HUES48 (cell line): ENCODE results near the gene SDHD.
"Not testable (repeated sequence)": the region's sequence is repeated elsewhere in the genome, so short reads cannot be mapped to it uniquely, and the experiment has no call there.

Experiments
- H3K27ac ChIP-seq: one replicate; pipeline ENCODE4 v1.7.0; 2013; ENCODE audit warnings: low read depth, low read length, inconsistent platforms
- H3K27me3 ChIP-seq: 2 replicates; pipeline ENCODE4 v1.6.1; 2013; ENCODE audit warnings: mild to moderate bottlenecking, low read length; ENCODE audit not compliant: control insufficient read depth, insufficient read depth
- H3K36me3 ChIP-seq: 2 replicates; pipeline ENCODE4 v1.6.1; 2013; ENCODE audit warnings: low read length; ENCODE audit not compliant: control insufficient read depth, insufficient read depth
- H3K4me1 ChIP-seq: 2 replicates; pipeline ENCODE4 v1.6.1; 2013; ENCODE audit warnings: mild to moderate bottlenecking, low read length; ENCODE audit not compliant: control insufficient read depth, insufficient read depth
- H3K4me3 ChIP-seq: 2 replicates; pipeline ENCODE4 v1.5.1; 2013; ENCODE audit warnings: mild to moderate bottlenecking, low read depth, low read length
- H3K9ac ChIP-seq: 2 replicates; pipeline ENCODE4 v1.6.1; 2013; ENCODE audit warnings: mild to moderate bottlenecking, low read depth, low read length, moderate library complexity
- H3K9me3 ChIP-seq: 2 replicates; pipeline ENCODE4 v1.6.1; 2013; ENCODE audit warnings: low read length; ENCODE audit not compliant: control insufficient read depth, insufficient read depth

The SDHD gene

DNA sequence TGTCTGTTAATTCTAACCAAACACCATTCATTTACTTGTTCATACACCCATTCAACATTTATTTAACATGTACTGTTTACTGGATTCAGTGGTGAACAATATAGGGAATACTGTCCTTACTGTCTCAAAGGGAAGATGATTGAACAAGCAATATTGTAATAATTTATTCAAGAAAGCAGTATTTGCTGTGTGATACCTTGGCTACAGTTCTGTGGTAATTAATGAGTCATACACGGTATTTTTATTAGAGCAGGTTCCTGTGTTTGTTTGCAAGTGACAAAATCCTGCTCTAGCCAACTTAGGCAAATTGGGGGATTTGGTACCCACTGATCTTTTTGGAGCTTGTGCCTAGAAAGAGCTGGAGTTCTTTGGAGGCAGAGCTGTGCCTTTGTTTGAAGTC, 28.6 kb upstream of the SDHD start:
- Histone ChIP-seq H3K36me3 (peaks cover 87% of the 10 kb centered on the region), H3K4me1 (no peaks in the 10 kb centered on the region), H3K27ac (no peak overlapping the region)

DNA sequence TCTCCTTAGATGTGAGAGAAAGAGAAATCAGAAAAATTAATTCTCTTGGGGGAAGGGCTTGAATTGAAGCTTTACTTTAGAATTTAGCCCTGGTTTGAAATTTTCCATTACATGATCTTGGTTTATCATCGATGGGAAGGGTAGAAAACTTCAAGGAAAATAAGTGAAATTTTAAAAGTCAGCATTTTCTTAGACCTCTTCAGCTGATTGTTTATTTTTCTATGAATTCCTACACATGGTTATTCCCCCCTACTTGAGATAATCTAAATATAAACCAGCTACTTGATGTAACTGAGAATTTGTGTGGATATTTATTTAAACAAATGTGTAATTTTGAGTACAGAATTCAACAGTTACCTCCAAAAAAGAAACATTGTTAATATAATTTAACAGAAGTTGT, 23.8 kb upstream of the SDHD start:
- no peaks in the 10 kb centered on the region for H3K27me3 ChIP-seq
- peaks cover 54% of the 10 kb centered on the region for H3K36me3 ChIP-seq
- no peaks in the 10 kb centered on the region for H3K9me3 ChIP-seq
- H3K4me1 ChIP-seq, result no peaks in the 10 kb centered on the region
- H3K4me3 ChIP-seq, result no peak overlapping the region
- no peak overlapping the region for H3K27ac ChIP-seq
- no peak overlapping the region for H3K9ac ChIP-seq

More for the DNA sequence above, 28.6 kb upstream of the SDHD start:
- H3K9me3 ChIP-seq, result no peaks in the 10 kb centered on the region
- no peaks in the 10 kb centered on the region for H3K27me3 ChIP-seq
- H3K4me3 ChIP-seq, result no peak overlapping the region
- no peak overlapping the region for H3K9ac ChIP-seq

DNA sequence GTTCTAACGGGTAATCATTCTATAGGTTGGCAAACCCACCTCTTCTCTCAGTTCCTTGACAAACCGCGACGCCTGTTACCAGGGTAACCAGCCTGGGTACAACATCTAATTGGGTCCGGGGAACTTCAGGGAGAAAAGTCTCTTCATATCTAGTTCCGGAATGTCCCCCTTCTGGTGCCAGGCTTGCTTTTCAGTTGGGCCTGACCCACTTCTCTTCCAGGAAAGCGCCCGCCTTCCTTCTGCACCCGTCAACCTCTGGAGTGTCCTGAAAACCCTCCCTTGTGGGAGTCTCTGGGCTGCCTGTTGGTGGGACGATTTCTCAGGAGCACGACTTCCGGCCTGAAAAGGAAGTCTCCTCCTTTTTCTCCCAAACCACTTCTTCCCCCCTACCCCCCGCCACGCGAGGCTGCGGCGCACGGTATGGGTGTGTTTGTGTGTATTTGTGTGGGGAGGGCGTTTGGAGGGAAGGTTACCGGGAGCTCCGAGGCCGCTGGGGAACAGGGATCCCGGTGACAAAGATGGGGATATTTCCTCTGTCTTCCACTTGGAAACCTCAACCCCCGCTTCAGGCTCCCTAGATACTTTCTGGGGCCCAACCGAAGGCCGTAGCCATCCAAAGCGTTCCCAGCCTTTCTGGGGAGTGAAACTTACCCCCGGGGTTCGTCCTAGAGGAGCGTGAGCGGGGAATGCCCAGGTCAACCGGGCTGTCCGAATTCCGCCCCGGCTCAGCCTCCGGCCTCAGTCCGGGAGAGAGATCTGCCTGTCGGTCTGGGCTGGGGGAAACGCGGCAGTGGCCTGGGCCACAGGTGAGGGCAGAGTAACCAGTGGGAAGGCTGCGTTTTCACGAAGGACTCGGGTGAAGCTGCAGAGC, 12.5 kb upstream of the SDHD start, which contains the start of the genes NKAPD1 and PIH1D2:
Gene NKAPD1, plus strand, starts transcription at position 359 of the 871 bp plus-strand sequence. CDS start 1,276 bp downstream, outside the sequence.
Gene PIH1D2, minus strand, starts transcription at position 77 of the 871 bp plus-strand sequence. CDS start 843 bp downstream, outside the sequence.
- H3K27ac ChIP-seq, result peak within 1 kb of the TSS; percentile 97

DNA sequence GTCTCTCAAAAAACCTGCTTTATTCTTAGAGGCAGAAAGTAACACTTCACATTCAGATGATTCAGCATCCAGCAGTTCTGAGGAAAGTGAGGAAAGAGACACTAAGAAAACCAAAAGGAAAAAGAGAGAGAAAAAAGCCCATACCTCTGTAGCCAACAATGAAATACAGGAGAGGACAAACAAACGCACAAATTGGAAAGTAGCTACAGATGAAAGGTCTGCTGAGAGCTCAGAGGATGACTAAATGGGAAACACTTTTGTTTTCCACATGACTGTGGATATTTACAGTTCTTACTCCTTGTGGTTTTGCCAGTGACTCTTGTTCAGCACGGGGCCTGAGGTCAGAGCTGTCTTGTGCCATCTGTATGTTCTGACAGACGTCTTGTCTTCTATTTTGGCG, 3.9 kb upstream of the SDHD start:
- no peak overlapping the region for H3K27ac ChIP-seq
- H3K36me3 ChIP-seq, result peaks cover 68% of the 10 kb centered on the region
- 0 out of 2 replicates have a peak, but pooled peaks cover 3% of the 10 kb centered on the region for H3K4me1 ChIP-seq
- no peak overlapping the region for H3K9ac ChIP-seq
- no peaks in the 10 kb centered on the region for H3K27me3 ChIP-seq
- no peaks in the 10 kb centered on the region for H3K9me3 ChIP-seq
- no peak overlapping the region for H3K4me3 ChIP-seq

More for the DNA sequence above, 12.5 kb upstream of the SDHD start, which contains the start of the genes NKAPD1 and PIH1D2:
- Histone ChIP-seq H3K4me3 (peak within 1 kb of the TSS; percentile 80), H3K9me3 (no peaks in the 10 kb centered on the region), H3K9ac (peak within 1 kb of the TSS; percentile 89), H3K36me3 (peaks cover 33% of the 10 kb centered on the region), H3K4me1 (no peaks in the 10 kb centered on the region), H3K27me3 (no peaks in the 10 kb centered on the region)

GRCh38 chr11:112085822-112086421, 751 bp upstream of the SDHD start:
- no peaks in the 10 kb centered on the region for H3K9me3 ChIP-seq
- H3K27ac ChIP-seq, result peak overlapping the region; percentile 74
- peak overlapping the region; percentile 83 for H3K9ac ChIP-seq
- no peaks in the 10 kb centered on the region for H3K27me3 ChIP-seq
- peaks cover 70% of the 10 kb centered on the region for H3K36me3 ChIP-seq
- peak overlapping the region; percentile 99 for H3K4me3 ChIP-seq
- H3K4me1 ChIP-seq, result 0 out of 2 replicates have a peak, but pooled peaks cover 5% of the 10 kb centered on the region

DNA sequence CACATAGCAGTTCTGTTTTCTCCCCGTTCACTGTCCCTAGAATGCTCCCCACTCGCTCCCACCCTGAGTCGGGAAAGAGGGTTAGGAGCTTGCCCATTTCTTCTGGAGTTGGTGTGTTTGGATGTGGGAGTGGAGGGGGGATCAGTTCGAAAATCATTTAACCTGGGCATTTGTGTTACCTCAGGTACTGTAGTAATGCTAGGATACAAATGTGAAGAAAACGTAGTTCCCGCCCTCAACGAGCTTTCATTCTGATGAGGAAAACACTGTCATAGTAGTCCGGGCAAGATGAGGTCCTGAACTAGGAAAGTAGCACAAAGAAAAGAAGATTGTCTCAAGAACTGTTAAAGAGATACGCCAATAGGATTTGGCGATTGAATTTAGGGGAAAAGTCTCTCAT, 539 bp downstream of the SDHD start:
- peak overlapping the region; percentile 81 for H3K27ac ChIP-seq
- H3K4me1 ChIP-seq, result 0 out of 2 replicates have a peak, but pooled peaks cover 5% of the 10 kb centered on the region
- H3K27me3 ChIP-seq, result no peaks in the 10 kb centered on the region
- peak overlapping the region; percentile 99 for H3K4me3 ChIP-seq
- no peaks in the 10 kb centered on the region for H3K9me3 ChIP-seq
- H3K9ac ChIP-seq, result peak overlapping the region; percentile 83
- peaks cover 75% of the 10 kb centered on the region for H3K36me3 ChIP-seq

DNA sequence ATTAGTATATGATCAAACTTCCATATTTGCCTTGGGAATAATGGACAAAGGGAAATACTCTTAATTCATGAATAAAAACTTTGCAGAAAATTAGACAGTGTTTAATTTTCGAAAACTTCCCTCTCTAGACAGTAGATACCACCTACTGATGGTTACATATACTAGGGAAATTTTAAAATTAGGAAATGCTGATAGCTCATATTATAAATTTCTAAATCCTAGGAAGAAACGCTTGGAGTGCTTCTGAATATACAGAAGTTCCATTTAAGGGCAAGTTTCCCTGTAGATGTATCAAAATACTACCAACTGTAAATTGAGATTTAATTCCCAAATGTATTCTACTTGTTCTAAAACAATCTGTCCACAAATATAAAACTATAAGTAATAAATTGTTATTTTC, 8.6 kb downstream of the SDHD start:
- not testable (repeated sequence) for H3K9ac ChIP-seq, H3K4me1 ChIP-seq, H3K27ac ChIP-seq, H3K4me3 ChIP-seq, H3K9me3 ChIP-seq, H3K27me3 ChIP-seq
- peaks cover 62% of the 10 kb centered on the region for H3K36me3 ChIP-seq

- Histone ChIP-seq H3K9me3 (no peaks in the 10 kb centered on the region), H3K4me1 (no peaks in the 10 kb centered on the region), H3K27me3 (no peaks in the 10 kb centered on the region), H3K9ac (no peak overlapping the region), H3K27ac (no peak overlapping the region), H3K36me3 (peaks cover 53% of the 10 kb centered on the region), H3K4me3 (no peak overlapping the region)
Observed at GRCh38 chr11:112096194-112096593, 9.5 kb downstream of the SDHD start.

GRCh38 chr11:112097734-112098528, 11.3 kb downstream of the SDHD start:
- H3K27me3 ChIP-seq, result no peaks in the 10 kb centered on the region
- H3K9ac ChIP-seq, result no peak overlapping the region
- peaks cover 36% of the 10 kb centered on the region for H3K36me3 ChIP-seq
- no peaks in the 10 kb centered on the region for H3K9me3 ChIP-seq
- H3K4me3 ChIP-seq, result no peak overlapping the region
- H3K4me1 ChIP-seq, result no peaks in the 10 kb centered on the region
- no peak overlapping the region for H3K27ac ChIP-seq

- H3K9me3 ChIP-seq, result no peaks in the 10 kb centered on the region
- H3K4me3 ChIP-seq, result no peak overlapping the region
- H3K9ac ChIP-seq, result no peak overlapping the region
- H3K4me1 ChIP-seq, result no peaks in the 10 kb centered on the region
- H3K27me3 ChIP-seq, result no peaks in the 10 kb centered on the region
- H3K36me3 ChIP-seq, result peaks cover 15% of the 10 kb centered on the region
- H3K27ac ChIP-seq, result no peak overlapping the region
Observed at GRCh38 chr11:112100462-112100861, 13.8 kb downstream of the SDHD start.
